Posterior cingulate gyrus (tissue), 11 donors: ENCODE data around the gene NRG2.

ENCODE experiments used
- DNase-seq, 10 donors: peaks; one replicate each; pipeline versions ENCODE4 v3.0.0 to v3.0.0-alpha.2; 2020 to 2021; ENCODE audit warnings: mixed read lengths in 3 of 10
- intact Hi-C: fragments of 100-400 bp; cut with DNase I; formaldehyde crosslinking; loops from one replicate; pipeline ENCODE4 v1.15.1; 2023

Gene NRG2

GRCh38 chr5:139849501-139849900, 193.6 kb downstream of the NRG2 start:
- intact Hi-C loops, result no loop called here
- peak in 2 of 10 donors; percentile 11 to 61 for DNase-seq

- peak in 6 of 10 donors; percentile 24 to 89 (median 62) for DNase-seq
- intact Hi-C loops, result no loop called here
Measured at GRCh38 chr5:139848508-139849100, 194.5 kb downstream of the NRG2 start.

GRCh38 chr5:139847790-139848507, 195.2 kb downstream of the NRG2 start:
- intact Hi-C loops, result no loop called here

GRCh38 chr5:139847091-139847490, 196.0 kb downstream of the NRG2 start:
- intact Hi-C loops, result no loop called here
- DNase-seq, result peak in 2 of 10 donors; percentile 51 to 77

More at GRCh38 chr5:139847790-139848507, 195.2 kb downstream of the NRG2 start:
- peak; percentile 37 to 96 (median 69) for DNase-seq

GRCh38 chr5:139845846-139846681, 197.0 kb downstream of the NRG2 start:
- DNase-seq, result peak in 7 of 10 donors; percentile 27 to 87 (median 46)
- intact Hi-C loops, result no loop called here

- intact Hi-C loops, result loop anchor here (1.0 to 5.0 kb wide), 2 partner anchors 37 to 57 kb away; no protein-coding TSS in a partner anchor
- peak; percentile 65 to 96 (median 86) for DNase-seq
Measured at GRCh38 chr5:139844472-139845145, 198.5 kb downstream of the NRG2 start.

GRCh38 chr5:139843991-139844390, 199.1 kb downstream of the NRG2 start:
- peak in 2 of 10 donors; percentile 35 to 56 for DNase-seq
- intact Hi-C loops, result loop anchor here (1.0 to 5.0 kb wide), 2 partner anchors 37 to 57 kb away; no protein-coding TSS in a partner anchor

GRCh38 chr5:139842321-139842720, 200.8 kb downstream of the NRG2 start:
- peak in 1 of 10 donors; percentile 55 for DNase-seq
- intact Hi-C loops, result loop anchor here (5.0 kb wide), 1 partner anchor 35 kb away; no protein-coding TSS in a partner anchor

GRCh38 chr5:139841549-139841948, 201.6 kb downstream of the NRG2 start:
- intact Hi-C loops, result loop anchor here (5.0 kb wide), 1 partner anchor 34 kb away; no protein-coding TSS in a partner anchor
- DNase-seq, result no peak

GRCh38 chr5:139839918-139840317, 203.2 kb downstream of the NRG2 start:
- DNase-seq, result peak in 2 of 10 donors; percentile 56 to 62
- intact Hi-C loops, result loop anchor here (5.0 kb wide), 1 partner anchor 33 kb away; no protein-coding TSS in a partner anchor

GRCh38 chr5:139839232-139839815, 203.8 kb downstream of the NRG2 start:
- intact Hi-C loops, result no loop called here
- DNase-seq, result peak in 2 of 10 donors; percentile 62 to 67

GRCh38 chr5:139838381-139839197, 204.5 kb downstream of the NRG2 start:
- intact Hi-C loops, result no loop called here
- DNase-seq, result peak in 2 of 10 donors; percentile 58 to 61

- peak in 2 of 10 donors; percentile 63 to 66 for DNase-seq
- intact Hi-C loops, result no loop called here
Measured at GRCh38 chr5:139837711-139838380, 205.3 kb downstream of the NRG2 start.

- intact Hi-C loops, result no loop called here
- DNase-seq, result peak in 2 of 10 donors; percentile 67 to 72
Measured at GRCh38 chr5:139836469-139837208, 206.5 kb downstream of the NRG2 start.

GRCh38 chr5:139835656-139836055, 207.4 kb downstream of the NRG2 start:
- peak in 1 of 10 donors; percentile 5 for DNase-seq
- intact Hi-C loops, result no loop called here

GRCh38 chr5:139833525-139833924, 209.6 kb downstream of the NRG2 start:
- intact Hi-C loops, result no loop called here
- peak in 1 of 10 donors; percentile 5 for DNase-seq

GRCh38 chr5:139831624-139832023, 211.5 kb downstream of the NRG2 start:
- DNase-seq, result peak in 1 of 10 donors; percentile 23
- intact Hi-C loops, result no loop called here
